ENCODE data around the gene POLR2J2.
"Not testable (repeated sequence)": the region's sequence is repeated elsewhere in the genome, so short reads cannot be mapped to it uniquely, and the experiment has no call there.

- TF ChIP-seq FOXK2 (IDR thresholded peaks at IDR 0.05); POLR2AphosphoS5 (IDR thresholded peaks at IDR 0.05; ENCODE audit: low read length); EED (IDR thresholded peaks at IDR 0.05; ENCODE audit: low read depth); SMC3 (IDR thresholded peaks at IDR 0.05; ENCODE audit: borderline replicate concordance, low read length); HDAC2 (IDR thresholded peaks at IDR 0.05); NR2C2 (IDR thresholded peaks at IDR 0.05; ENCODE audit: borderline replicate concordance, control insufficient read depth, insufficient read length, low read depth); SREBF1 (IDR thresholded peaks at IDR 0.05; ENCODE audit: low read length); CTCF (IDR thresholded peaks at IDR 0.05 in 2 of 3, conservative IDR thresholded peaks at IDR 0.05 in 1 of 3; ENCODE audit: control insufficient read depth in 2 of 3, extremely low read depth in 1 of 3, insufficient read depth in 1 of 3, low read depth in 3 of 3, low read length in 3 of 3); POLR2A (IDR thresholded peaks at IDR 0.05; ENCODE audit: low read depth, low read length); PRDM15 (CRISPR knock-in tag; IDR thresholded peaks at IDR 0.05); ETV6 (conservative IDR thresholded peaks at IDR 0.05 in 1 of 2, IDR thresholded peaks at IDR 0.05 in 1 of 2; ENCODE audit: borderline replicate concordance in 1 of 2, low read depth in 1 of 2): not testable (repeated sequence)
Observed at GRCh38 chr7:102697642-102698512, 26.4 kb upstream of the POLR2J2 start.
